ENCODE measurements around the gene SLC39A7. TPM values are rescaled to one million over a fixed set of nuclear protein-coding genes. Genes with fewer than 3 reads are reported as not detected.

Gene SLC39A7
- total RNA-seq, 6 donors from 2014 or later, result 37.7 to 104 (median 86.7) TPM

DNA sequence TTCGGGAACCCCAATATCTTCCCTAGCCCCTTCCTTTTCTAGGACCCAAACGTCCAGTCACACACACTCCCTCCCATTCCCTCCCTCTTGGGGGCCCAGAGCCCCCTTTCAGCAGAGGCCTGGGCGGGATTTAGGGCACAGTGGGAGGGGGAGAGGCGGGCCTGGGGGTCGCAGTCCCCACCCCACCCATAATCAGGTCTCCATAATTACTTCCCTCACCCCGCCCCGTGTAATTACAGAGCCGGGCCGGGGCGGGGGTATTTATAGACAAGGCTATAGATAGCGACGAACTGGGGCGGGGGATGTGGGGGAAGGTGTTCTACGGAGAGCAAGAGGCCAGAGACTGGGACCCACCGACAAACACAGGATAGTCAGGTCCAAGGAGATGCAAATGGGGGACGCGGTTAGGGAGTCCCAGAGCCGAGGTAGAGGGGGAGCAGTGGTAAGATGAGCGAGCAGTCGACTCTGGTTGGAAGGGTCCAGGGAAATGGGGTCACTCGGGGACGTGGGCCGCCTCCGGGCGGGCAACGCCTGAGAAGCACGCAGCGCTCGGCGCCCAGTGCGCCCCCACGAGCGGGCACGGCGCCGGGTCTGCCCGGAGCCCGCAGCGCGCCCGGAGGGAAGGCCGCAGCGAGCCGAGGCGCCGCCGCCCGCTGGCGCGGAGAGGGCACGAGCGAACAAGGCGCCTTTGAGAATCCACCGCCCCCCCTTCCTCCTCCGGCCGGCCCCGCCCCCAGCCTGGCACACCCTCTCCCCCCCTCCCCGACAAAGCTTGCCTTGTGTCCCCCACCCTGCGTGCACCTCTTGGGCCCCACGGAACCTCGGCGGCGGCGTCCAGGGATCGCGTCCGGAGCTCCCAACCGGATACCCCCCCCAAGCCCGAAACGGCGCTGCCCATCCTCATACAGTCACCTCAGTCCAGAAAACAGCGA lies 7.7 kb upstream of the SLC39A7 start:
- H3K4me1 ChIP-seq, result peaks cover 21 to 26% (median 24%) of the 10 kb centered on the region in 4 donors
- H3K36me3 ChIP-seq, result peaks cover 16 to 40% (median 32%) of the 10 kb centered on the region in 4 donors
- H3K27ac ChIP-seq, result peak overlapping the region in 2 of 4 donors; percentile 50 to 76
- H3K4me3 ChIP-seq, result peak overlapping the region in 3 of 4 donors; percentile 40 to 46 (median 46)
- ATAC-seq (ENCODE audit: low FRiP score in 2 of 2) (no peak), DNase-seq (peak in 1 of 2 donors; percentile 90)
- H3K27me3 ChIP-seq, result peaks cover 0 to 14% (median 9%) of the 10 kb centered on the region in 4 donors
- no peak for TF ChIP-seq CTCF (IDR thresholded peaks at IDR 0.05)
- TF ChIP-seq POLR2AphosphoS5 (IDR thresholded peaks at IDR 0.05), result no peak
- TF ChIP-seq POLR2A (IDR thresholded peaks at IDR 0.05), result no peak
- TF ChIP-seq EP300 (IDR thresholded peaks at IDR 0.05), result no peak
- 4 to 5% methylated on average over 29 to 55 of the region's 72 CpGs for WGBS, 2 donors
- no peaks in the 10 kb centered on the region for H3K9me3 ChIP-seq

DNA sequence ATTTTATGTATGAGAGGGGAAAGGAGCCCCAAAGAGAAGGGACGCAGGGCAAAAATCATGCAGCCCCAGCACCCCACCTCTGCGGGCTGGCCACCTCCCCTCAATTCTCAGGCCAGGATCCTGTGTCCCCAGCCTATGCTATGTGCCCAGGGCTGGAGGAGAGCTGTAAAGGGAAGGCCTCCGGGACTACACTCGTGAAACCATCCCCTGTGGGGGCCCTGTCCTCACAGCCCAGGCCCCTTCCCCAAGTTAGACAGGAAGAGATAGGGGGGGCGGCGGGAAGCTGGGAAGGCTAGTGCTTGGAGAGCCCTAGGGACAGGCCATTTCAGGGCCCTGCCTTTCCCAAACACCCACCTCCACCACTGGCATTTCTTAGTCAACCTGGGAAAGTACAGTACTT lies 7.0 kb upstream of the SLC39A7 start:
- no peak for TF ChIP-seq CTCF (IDR thresholded peaks at IDR 0.05)
- no peak for TF ChIP-seq EP300 (IDR thresholded peaks at IDR 0.05)
- TF ChIP-seq POLR2A (IDR thresholded peaks at IDR 0.05), result no peak
- TF ChIP-seq POLR2AphosphoS5 (IDR thresholded peaks at IDR 0.05), result no peak
- 56 to 68% methylated on average over 5 to 6 of the region's 6 CpGs for WGBS, 2 donors
- DNase-seq (no peak), ATAC-seq (ENCODE audit: low FRiP score in 2 of 2) (no peak)
- Histone ChIP-seq H3K9me3 (no peaks in the 10 kb centered on the region), H3K4me1 (peaks cover 28 to 32% (median 30%) of the 10 kb centered on the region in 4 donors), H3K4me3 (peak overlapping the region in 2 of 4 donors; percentile 46), H3K27ac (peak overlapping the region in 2 of 4 donors; percentile 50 to 76), H3K36me3 (peaks cover 16 to 40% (median 32%) of the 10 kb centered on the region in 4 donors), H3K27me3 (peaks cover 0 to 14% (median 9%) of the 10 kb centered on the region in 4 donors)

DNA sequence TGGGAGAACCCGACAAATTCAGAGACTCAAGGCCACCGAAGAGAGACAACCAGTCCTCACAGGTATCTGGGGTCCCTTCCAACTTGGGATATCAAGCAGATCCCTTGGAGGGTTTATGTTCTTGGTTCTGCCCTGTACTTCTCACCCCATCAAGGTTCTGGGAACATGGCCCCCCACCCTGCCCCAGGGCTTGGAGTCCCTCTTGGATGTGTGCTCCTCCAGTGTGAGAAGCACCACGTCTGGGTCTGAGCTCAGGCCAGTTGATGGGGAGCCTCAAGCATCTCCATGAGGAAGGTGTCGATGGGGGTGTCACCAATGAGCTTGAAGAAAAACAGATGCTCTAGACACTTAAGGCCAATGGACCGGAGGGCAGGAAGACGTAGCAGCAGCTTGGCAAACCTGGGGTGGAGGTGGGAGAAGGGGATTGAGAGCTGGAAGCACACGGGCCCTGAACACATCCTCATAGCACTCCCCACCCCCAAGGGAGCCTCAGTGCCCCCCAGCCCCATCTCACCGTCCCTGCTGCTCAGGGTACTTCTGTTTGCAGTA lies 6.2 kb upstream of the SLC39A7 start:
- 75 to 90% methylated on average over 8 of the region's 8 CpGs for WGBS, 2 donors
- TF ChIP-seq POLR2A (IDR thresholded peaks at IDR 0.05) (no peak), POLR2AphosphoS5 (IDR thresholded peaks at IDR 0.05) (no peak), EP300 (IDR thresholded peaks at IDR 0.05) (no peak), CTCF (IDR thresholded peaks at IDR 0.05) (no peak)
- DNase-seq (no peak), ATAC-seq (ENCODE audit: low FRiP score in 2 of 2) (no peak)
- Histone ChIP-seq H3K27ac (no peak overlapping the region), H3K4me1 (peaks cover 36 to 41% (median 38%) of the 10 kb centered on the region in 4 donors), H3K36me3 (peaks cover 16 to 40% (median 32%) of the 10 kb centered on the region in 4 donors), H3K4me3 (no peak overlapping the region), H3K27me3 (peaks cover 0 to 14% (median 9%) of the 10 kb centered on the region in 4 donors), H3K9me3 (no peaks in the 10 kb centered on the region)

GRCh38 chr6:33195304-33196165 lies 5.1 kb upstream of the SLC39A7 start:
- ATAC-seq (ENCODE audit: low FRiP score in 2 of 2) (no peak), DNase-seq (no peak)
- H3K27ac ChIP-seq, result no peak overlapping the region
- H3K4me3 ChIP-seq, result no peak overlapping the region
- WGBS, 2 donors, result 84 to 85% methylated on average over 15 of the region's 15 CpGs
- TF ChIP-seq POLR2A (IDR thresholded peaks at IDR 0.05) (no peak), POLR2AphosphoS5 (IDR thresholded peaks at IDR 0.05) (no peak)
- no peaks in the 10 kb centered on the region for H3K9me3 ChIP-seq
- peaks cover 16 to 40% (median 32%) of the 10 kb centered on the region in 4 donors for H3K36me3 ChIP-seq
- H3K4me1 ChIP-seq, result peaks cover 38 to 45% (median 39%) of the 10 kb centered on the region in 4 donors
- peaks cover 0 to 14% (median 9%) of the 10 kb centered on the region in 4 donors for H3K27me3 ChIP-seq

Measured in upper lobe of left lung (tissue), 6 donors.